Measurements from ENCODE around the gene DNAJC15.

GRCh38 chr13:43102304-43102703 lies 78.9 kb downstream of the DNAJC15 start:
- TF ChIP-seq CTCF (IDR thresholded peaks at IDR 0.05) (no peak), REST (IDR thresholded peaks at IDR 0.05; ENCODE audit: insufficient read depth in 1 of 2, low read depth in 2 of 2, low read length in 1 of 2) (no peak), POLR2AphosphoS5 (IDR thresholded peaks at IDR 0.05; ENCODE audit: low read depth, low read length) (no peak), SIN3A (IDR thresholded peaks at IDR 0.05; ENCODE audit: borderline replicate concordance, insufficient read depth, low read depth, low read length) (no peak), TCF7L2 (IDR thresholded peaks at IDR 0.05; ENCODE audit: low read depth, low read length) (no peak)

All from Panc1 (cell line).